ENCODE measurements around the gene SHCBP1L.

DNA sequence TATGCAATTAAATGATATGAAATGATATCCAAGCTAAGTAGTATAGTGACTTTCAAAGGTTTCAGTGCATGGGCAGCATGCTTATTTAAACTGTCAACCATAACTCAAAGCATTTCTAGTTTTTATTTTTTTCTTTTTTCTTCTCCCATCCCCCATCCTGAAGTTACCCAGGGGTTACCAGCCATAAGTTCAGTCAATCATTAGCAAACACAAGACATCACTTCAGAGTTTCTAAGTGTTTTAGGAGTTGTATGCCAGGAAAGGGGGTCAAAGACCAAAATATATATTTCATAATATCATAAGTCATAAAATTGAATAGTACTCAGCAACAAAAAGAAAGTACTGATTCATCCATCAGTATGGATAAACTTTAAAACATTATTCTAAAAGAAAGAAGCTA, 85.1 kb downstream of the SHCBP1L start:
- TF ChIP-seq REST (IDR thresholded peaks at IDR 0.05) (no peak), NR2F2 (IDR thresholded peaks at IDR 0.05) (no peak), CTCF (IDR thresholded peaks at IDR 0.05; ENCODE audit: low read depth, low read length, missing input control) (no peak), YY1 (IDR thresholded peaks at IDR 0.05) (no peak), RAD21 (IDR thresholded peaks at IDR 0.05) (no peak), FOXA1 (IDR thresholded peaks at IDR 0.05) (no peak), TAF1 (conservative IDR thresholded peaks at IDR 0.05) (no peak), ATF3 (IDR thresholded peaks at IDR 0.05) (no peak), JUND (IDR thresholded peaks at IDR 0.05) (no peak), GABPA (IDR thresholded peaks at IDR 0.05 in 1 of 2, conservative IDR thresholded peaks at IDR 0.05 in 1 of 2) (no peak), SP1 (IDR thresholded peaks at IDR 0.05) (no peak), HNF4A (conservative IDR thresholded peaks at IDR 0.05) (no peak)
- TF ChIP-seq, protein P1, sequence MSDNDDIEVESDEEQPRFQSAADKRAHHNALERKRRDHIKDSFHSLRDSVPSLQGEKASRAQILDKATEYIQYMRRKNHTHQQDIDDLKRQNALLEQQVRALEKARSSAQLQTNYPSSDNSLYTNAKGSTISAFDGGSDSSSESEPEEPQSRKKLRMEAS (IDR thresholded peaks at IDR 0.05): no peak
- TF ChIP-seq, protein P2, sequence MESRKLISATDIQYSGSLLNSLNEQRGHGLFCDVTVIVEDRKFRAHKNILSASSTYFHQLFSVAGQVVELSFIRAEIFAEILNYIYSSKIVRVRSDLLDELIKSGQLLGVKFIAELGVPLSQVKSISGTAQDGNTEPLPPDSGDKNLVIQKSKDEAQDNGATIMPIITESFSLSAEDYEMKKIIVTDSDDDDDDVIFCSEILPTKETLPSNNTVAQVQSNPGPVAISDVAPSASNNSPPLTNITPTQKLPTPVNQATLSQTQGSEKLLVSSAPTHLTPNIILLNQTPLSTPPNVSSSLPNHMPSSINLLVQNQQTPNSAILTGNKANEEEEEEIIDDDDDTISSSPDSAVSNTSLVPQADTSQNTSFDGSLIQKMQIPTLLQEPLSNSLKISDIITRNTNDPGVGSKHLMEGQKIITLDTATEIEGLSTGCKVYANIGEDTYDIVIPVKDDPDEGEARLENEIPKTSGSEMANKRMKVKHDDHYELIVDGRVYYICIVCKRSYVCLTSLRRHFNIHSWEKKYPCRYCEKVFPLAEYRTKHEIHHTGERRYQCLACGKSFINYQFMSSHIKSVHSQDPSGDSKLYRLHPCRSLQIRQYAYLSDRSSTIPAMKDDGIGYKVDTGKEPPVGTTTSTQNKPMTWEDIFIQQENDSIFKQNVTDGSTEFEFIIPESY (IDR thresholded peaks at IDR 0.05): no peak
